SKM-1 (cell line): Measurements from ENCODE around the gene GALNT9.
"Not testable (repeated sequence)": the region's sequence is repeated elsewhere in the genome, so short reads cannot be mapped to it uniquely, and the experiment has no call there.

Experiments used
- DNase-seq: peaks from one replicate; lab custom pipeline; 2025; ENCODE audit not compliant: unreplicated experiment; lab: John Stamatoyannopoulos, UW

The GALNT9 gene

DNA sequence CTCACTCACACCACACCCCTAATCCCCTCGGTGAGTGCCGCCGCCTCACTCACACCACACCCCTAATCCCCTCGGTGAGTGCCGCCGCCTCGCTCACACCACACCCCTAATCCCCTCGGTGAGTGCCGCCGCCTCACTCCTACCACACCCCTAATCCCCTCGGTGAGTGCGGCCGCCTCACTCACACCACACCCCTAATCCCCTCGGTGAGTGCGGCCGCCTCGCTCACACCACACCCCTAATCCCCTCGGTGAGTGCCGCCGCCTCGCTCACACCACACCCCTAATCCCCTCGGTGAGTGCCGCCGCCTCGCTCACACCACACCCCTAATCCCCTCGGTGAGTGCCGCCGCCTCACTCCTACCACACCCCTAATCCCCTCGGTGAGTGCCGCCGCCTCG, 179.9 kb downstream of the GALNT9 start:
- DNase-seq, result not testable (repeated sequence)

DNA sequence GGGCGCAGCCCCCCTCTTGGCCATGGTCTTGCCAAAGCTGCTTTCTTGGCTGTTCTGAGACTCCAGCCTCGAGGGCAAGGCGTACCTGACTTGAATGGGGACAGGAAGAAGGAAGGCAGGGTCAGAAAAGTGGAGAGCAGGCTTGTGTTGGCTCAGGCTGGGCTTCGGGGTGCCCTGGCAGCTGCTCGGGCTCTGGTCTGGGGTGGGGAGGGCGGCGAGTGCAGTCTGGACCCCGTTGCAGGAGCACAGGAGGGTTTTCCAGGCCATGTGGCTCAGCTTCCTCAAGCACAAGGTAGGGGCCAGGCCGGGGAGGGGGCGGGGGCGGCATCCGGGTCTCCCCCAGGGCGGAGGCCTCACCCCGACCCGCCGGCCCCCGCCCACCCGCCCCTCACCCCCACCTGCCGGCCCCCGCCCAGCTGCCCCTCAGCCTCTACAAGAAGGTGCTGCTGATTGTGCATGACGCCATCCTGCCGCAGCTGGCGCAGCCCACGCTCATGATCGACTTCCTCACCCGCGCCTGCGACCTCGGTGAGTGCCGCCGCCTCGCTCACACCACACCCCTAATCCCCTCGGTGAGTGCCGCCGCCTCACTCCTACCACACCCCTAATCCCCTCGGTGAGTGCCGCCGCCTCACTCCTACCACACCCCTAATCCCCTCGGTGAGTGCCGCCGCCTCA, 180.9 kb downstream of the GALNT9 start:
- DNase-seq, result no peak

DNA sequence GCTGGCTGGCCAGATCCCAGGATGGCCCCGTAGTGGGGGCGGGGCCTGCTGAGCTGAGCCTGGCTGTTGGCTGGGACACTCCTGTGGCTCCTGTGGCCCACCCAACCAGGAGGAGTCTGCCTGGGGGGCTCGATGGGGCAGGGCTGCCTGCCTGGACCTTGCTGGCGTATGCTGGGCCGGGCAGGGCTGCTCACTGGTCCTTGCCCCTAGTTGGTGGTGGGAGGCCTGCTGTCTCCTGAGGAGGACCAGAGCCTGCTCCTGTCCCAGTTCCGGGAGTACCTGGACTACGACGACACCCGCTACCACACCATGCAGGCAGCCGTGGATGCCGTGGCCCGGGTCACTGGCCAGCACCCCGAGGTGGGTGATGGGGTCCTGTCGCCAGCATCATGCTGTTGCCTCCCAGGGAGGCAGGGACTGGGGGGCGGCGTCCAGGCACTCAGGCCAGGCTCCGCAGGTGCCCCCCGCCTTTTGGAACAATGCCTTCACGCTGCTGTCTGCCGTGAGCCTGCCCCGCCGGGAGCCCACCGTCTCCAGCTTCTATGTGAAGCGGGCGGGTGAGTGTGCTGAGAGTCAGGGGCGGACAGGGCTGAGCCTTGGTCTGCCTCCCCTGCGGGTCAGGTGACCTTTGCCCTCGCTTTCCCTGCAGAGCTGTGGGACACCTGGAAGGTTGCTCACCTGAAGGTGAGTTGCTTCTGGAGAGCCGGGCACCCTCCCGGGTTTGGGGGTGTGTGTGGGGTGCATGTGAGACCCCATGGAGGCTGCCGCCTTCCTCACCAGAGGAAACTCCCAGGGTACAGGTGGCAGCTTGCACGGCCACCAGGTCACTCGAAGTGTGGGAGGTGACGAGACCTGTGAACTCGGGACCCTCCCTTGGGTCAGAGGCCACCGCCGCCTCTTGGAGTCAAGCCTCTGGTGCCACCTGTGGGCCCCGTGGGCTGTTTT, 181.7 kb downstream of the GALNT9 start:
- DNase-seq, result no peak

DNA sequence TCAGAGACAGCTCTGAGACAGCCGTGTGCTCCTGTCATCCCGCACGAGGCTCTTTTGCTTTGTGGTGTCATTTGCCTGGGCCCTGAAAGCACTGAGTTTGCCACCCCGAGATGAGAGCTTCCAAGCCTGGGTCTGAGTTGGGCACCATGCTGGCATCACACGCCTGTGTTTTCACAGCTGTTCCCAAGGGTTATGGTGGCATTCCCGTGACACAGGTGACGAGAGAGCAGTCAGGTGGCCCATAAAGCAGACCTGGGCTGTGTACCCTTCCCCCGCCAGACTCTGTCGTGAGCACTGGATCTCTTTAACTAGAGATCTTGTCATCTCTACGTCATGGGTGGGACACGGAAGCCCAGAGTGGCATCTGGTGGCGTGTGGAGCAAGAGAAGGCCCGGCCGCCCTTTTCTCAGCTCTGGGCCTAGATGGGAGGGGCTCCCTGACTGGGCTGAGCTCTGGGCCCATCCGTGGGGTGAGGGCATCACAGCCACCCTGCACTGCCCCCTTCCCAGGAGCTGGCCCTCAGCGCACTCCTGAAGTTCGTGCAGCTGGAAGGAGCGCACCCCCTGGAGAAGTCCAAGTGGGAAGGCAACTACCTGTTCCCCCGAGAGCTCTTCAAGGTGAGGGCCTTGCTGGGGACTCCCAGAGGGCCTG, 182.5 kb downstream of the GALNT9 start:
- DNase-seq, result no peak
